HUES64 (cell line): ENCODE results near the gene SLC18A3.

Experiments
- H3K27ac ChIP-seq: 2 replicates; pipeline ENCODE4 v1.7.0; 2013; ENCODE audit warnings: low read depth, low read length, inconsistent platforms
- H3K27me3 ChIP-seq: 2 replicates; pipeline ENCODE4 v1.6.1; 2013; ENCODE audit warnings: mild to moderate bottlenecking, low read length; ENCODE audit not compliant: insufficient read depth
- H3K36me3 ChIP-seq: 2 replicates; pipeline ENCODE4 v1.6.1; 2013; ENCODE audit warnings: mild to moderate bottlenecking, low read length; ENCODE audit not compliant: insufficient read depth
- H3K4me1 ChIP-seq: 2 replicates; pipeline ENCODE4 v1.6.1; 2013; ENCODE audit warnings: mild to moderate bottlenecking, low read length, moderate library complexity; ENCODE audit not compliant: insufficient read depth
- H3K4me3 ChIP-seq: 2 replicates; pipeline ENCODE4 v1.5.1; 2013; ENCODE audit warnings: mild to moderate bottlenecking, low read length, moderate library complexity
- H3K9ac ChIP-seq: 2 replicates; pipeline ENCODE4 v1.6.1; 2013; ENCODE audit warnings: mild to moderate bottlenecking, low read depth, low read length
- H3K9me3 ChIP-seq: 2 replicates; pipeline ENCODE4 v1.6.1; 2013; ENCODE audit warnings: low read depth, low read length; ENCODE audit not compliant: insufficient read depth
- WGBS: fragments of 150-250, 120-280 bp; methylation state at CpG from one replicate; pipeline ENCODE4 v1.1.7; 2013; ENCODE audit warnings: missing lambda C conversion rate; 5-methylcytosine and 5-hydroxymethylcytosine counted together

The SLC18A3 gene

DNA sequence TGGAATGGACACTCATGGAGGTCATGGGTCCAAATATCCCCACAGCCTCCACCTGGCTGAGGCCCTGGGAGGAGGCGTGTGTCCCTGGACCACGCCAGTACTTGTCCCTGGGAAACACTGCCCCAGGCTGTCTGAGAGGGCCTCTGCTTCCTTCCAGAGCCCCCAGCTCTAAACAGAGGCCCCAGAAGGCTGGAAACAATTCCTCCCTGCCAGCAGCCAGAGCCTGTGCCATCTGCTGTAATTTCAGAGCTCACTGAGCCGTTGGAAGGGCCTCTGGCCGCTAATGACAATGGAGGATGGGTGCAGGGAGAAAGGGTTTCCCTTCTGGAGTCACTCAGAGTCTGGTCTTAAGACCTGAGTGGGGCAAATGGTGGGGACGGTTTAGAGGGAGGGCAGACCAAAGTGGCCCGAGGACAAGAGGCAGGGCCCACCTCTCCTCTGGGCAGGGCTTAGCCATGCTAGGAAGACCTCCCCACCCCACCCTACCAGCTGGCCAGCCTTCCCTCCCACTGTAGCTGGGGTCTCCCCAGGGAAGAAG is 10.8 kb downstream of the SLC18A3 start:
- Histone ChIP-seq H3K9me3 (no peaks in the 10 kb centered on the region), H3K27ac (no peak overlapping the region), H3K36me3 (no peaks in the 10 kb centered on the region), H3K4me1 (no peaks in the 10 kb centered on the region), H3K4me3 (no peak overlapping the region), H3K27me3 (peaks cover 53% of the 10 kb centered on the region), H3K9ac (no peak overlapping the region)
- WGBS, result 86% methylated on average over 4 of the region's 6 CpGs

DNA sequence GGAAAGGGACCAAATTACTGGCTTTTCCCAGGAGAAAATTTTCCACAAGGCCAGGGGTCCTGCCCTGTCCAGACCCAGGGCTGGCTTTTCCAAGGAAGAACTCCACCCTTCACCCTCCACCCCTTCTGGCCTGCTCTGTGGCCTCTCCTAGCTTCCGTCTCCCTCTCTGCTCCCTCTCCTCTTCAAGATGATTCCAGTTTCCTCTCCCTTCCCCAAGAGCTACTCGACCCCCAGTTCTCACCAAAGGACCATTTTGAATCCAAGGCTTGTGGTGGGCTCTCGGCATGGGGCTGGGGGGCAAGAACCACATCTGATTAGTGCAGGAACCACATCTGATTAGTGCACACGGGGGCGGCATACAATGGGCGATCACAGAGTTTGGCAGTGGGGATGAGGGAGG is 11.5 kb downstream of the SLC18A3 start:
- peaks cover 46% of the 10 kb centered on the region for H3K27me3 ChIP-seq

DNA sequence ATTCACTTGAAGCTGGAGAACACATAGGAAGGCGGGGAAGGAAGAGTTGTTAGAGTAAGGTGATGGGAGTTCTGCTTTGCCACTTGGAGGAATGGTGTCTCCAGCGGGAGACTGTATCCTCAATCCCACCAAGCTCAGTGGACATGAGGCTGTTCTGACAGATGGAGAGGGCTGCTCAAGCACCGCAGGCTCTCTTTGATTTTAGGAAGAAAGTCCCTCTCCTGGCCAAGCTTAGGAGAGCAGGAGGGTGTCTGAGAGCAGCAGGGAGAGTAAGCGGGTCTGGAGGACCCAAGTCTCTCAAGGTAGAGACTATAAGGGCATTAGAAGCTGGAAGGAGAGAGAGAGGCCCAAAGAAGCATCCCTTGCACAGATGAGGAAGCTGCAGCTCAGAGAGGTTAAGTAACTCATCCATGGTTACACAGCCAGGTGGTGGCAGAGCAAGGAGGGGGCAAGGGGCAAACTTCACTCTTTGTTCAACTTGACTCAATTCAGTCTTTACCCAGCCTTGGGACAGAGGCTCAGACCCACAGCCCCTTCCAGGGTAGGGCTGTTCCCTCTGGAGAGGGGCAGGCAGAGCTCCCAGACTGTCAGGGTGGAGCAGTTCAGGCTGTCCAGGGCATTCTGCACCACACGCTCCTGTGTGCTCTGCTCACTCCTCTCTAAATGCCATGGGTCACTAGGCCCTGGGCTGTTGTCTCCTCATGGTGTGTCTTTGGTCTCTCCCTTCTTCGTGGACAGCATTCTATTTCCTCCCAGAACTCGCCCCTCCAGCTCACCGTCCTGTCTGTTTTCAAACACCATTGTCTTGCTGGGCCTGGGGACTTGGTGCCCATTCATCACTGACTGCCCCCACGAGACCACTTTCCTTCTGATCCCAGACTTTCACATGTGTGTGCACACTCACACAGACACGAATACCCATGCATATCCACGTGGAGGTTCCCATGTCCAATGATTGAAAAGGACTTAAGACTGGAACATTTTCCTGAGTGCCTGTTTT is 12.6 kb downstream of the SLC18A3 start:
- H3K27ac ChIP-seq, result no peak overlapping the region
- H3K9me3 ChIP-seq, result no peaks in the 10 kb centered on the region
- peaks cover 35% of the 10 kb centered on the region for H3K27me3 ChIP-seq
- no peak overlapping the region for H3K9ac ChIP-seq
- no peaks in the 10 kb centered on the region for H3K4me1 ChIP-seq
- no peaks in the 10 kb centered on the region for H3K36me3 ChIP-seq
- WGBS, result 87% methylated on average over 11 of the region's 11 CpGs
- H3K4me3 ChIP-seq, result no peak overlapping the region

More for the DNA sequence above, 11.5 kb downstream of the SLC18A3 start:
- WGBS, result 72% methylated on average over 6 of the region's 6 CpGs
- H3K4me1 ChIP-seq, result no peaks in the 10 kb centered on the region
- H3K9me3 ChIP-seq, result no peaks in the 10 kb centered on the region
- no peak overlapping the region for H3K27ac ChIP-seq
- no peaks in the 10 kb centered on the region for H3K36me3 ChIP-seq
- H3K4me3 ChIP-seq, result no peak overlapping the region
- H3K9ac ChIP-seq, result no peak overlapping the region

DNA sequence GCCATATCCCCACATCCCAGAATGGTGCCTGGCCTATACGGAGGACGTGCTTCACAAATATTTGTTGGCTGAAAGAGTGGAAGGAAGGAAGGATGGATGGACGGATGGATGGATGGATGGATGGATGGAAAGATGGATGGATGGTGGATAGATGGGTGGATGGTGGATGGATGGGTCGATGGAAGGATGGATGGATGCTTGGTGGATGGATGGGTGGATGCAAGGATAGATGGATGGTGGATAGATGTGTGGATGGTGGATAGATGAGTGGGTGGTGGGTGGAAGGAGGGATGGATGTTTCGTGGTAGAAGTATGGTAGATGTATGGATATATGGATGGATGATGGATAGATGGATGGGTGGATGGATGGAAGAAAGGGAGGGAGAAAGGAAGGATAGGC is 14.5 kb downstream of the SLC18A3 start:
- 91% methylated on average over 5 of the region's 5 CpGs for WGBS
- H3K9ac ChIP-seq, result no peak overlapping the region
- no peak overlapping the region for H3K27ac ChIP-seq
- no peaks in the 10 kb centered on the region for H3K4me1 ChIP-seq
- H3K27me3 ChIP-seq, result peaks cover 16% of the 10 kb centered on the region
- H3K4me3 ChIP-seq, result no peak overlapping the region
- H3K9me3 ChIP-seq, result no peaks in the 10 kb centered on the region
- no peaks in the 10 kb centered on the region for H3K36me3 ChIP-seq

DNA sequence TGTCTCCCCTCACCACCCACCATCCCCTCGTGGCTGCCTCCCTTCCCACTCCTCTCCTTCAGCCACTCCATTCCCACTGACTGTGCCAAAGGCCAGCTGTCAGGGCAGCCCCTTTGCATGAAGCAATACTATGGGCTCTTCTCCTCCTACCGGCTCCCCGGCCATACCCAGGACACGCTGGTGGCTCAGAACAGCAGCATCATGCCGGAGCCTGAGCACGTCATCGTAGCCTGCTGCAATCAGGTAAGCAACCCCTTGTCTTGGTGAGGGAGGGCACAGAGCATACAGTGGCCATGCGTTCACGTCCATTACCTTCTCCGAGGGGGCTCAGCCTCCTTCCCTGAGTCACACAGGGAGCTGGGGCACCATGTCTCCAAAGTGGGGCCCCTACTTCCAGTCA is 15.3 kb downstream of the SLC18A3 start:
- Histone ChIP-seq H3K27me3 (peaks cover 13% of the 10 kb centered on the region; the same call in 1 of the 2 replicates), H3K9me3 (no peaks in the 10 kb centered on the region), H3K27ac (no peak overlapping the region), H3K36me3 (no peaks in the 10 kb centered on the region), H3K9ac (no peak overlapping the region), H3K4me1 (no peaks in the 10 kb centered on the region), H3K4me3 (no peak overlapping the region)
- WGBS, result 89% methylated on average over 10 of the region's 10 CpGs

- WGBS, result 89% methylated on average over 7 of the region's 7 CpGs
- Histone ChIP-seq H3K27ac (no peak overlapping the region), H3K36me3 (no peaks in the 10 kb centered on the region), H3K4me1 (no peaks in the 10 kb centered on the region), H3K9ac (no peak overlapping the region), H3K4me3 (no peak overlapping the region), H3K27me3 (peaks cover 4% of the 10 kb centered on the region; the same call in 1 of the 2 replicates), H3K9me3 (no peaks in the 10 kb centered on the region)
Observed at GRCh38 chr10:49627038-49627437, 16.9 kb downstream of the SLC18A3 start.

DNA sequence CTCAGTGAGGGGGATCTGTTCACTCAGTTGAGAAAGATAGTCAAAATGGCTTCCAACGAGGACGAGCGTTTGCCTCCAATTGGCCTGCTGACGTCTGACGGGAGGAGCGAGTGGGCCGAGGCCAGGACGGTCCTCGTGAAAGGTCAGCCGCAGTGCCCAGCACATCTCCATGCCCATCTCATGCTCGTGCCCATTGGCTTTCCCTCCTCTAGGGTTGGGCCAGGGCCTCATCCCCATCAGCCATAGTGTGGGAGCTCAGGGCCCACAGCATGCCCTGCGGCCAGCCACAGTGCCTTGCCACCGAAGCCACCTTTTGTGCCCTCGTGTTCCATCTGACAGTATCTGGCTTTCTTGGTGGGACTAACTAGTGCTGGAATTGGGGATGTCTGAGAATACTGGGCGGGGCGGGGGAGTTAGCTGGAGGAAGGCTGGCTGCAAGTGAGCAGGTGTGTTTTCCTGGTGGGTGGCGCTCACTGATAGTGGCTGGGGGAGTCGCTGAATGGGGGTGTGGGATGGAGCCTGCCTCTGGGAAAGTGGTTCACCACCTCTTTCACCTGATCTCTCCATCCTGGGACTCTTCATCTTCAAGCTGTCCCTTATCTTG is 17.6 kb downstream of the SLC18A3 start:
- no peaks in the 10 kb centered on the region for H3K9me3 ChIP-seq
- H3K9ac ChIP-seq, result no peak overlapping the region
- 90% methylated on average over 16 of the region's 18 CpGs for WGBS
- H3K36me3 ChIP-seq, result no peaks in the 10 kb centered on the region
- H3K4me3 ChIP-seq, result no peak overlapping the region
- H3K4me1 ChIP-seq, result no peaks in the 10 kb centered on the region
- H3K27me3 ChIP-seq, result peaks cover 4% of the 10 kb centered on the region; the same call in 1 of the 2 replicates
- no peak overlapping the region for H3K27ac ChIP-seq

- WGBS, result 93% methylated on average over 8 of the region's 8 CpGs
- H3K9ac ChIP-seq, result no peak overlapping the region
- no peak overlapping the region for H3K4me3 ChIP-seq
- H3K9me3 ChIP-seq, result no peaks in the 10 kb centered on the region
- H3K27me3 ChIP-seq, result peaks cover 4% of the 10 kb centered on the region; the same call in 1 of the 2 replicates
- no peaks in the 10 kb centered on the region for H3K4me1 ChIP-seq
- no peaks in the 10 kb centered on the region for H3K36me3 ChIP-seq
- no peak overlapping the region for H3K27ac ChIP-seq
Observed at GRCh38 chr10:49628599-49628998, 18.5 kb downstream of the SLC18A3 start.

GRCh38 chr10:49629431-49629881 is 19.3 kb downstream of the SLC18A3 start:
- no peaks in the 10 kb centered on the region for H3K9me3 ChIP-seq
- H3K27me3 ChIP-seq, result 0 out of 2 replicates have a peak, but pooled peaks cover 4% of the 10 kb centered on the region
- H3K4me3 ChIP-seq, result no peak overlapping the region
- no peaks in the 10 kb centered on the region for H3K4me1 ChIP-seq
- H3K27ac ChIP-seq, result no peak overlapping the region
- WGBS, result 89% methylated on average over 9 of the region's 9 CpGs
- H3K9ac ChIP-seq, result no peak overlapping the region
- no peaks in the 10 kb centered on the region for H3K36me3 ChIP-seq

DNA sequence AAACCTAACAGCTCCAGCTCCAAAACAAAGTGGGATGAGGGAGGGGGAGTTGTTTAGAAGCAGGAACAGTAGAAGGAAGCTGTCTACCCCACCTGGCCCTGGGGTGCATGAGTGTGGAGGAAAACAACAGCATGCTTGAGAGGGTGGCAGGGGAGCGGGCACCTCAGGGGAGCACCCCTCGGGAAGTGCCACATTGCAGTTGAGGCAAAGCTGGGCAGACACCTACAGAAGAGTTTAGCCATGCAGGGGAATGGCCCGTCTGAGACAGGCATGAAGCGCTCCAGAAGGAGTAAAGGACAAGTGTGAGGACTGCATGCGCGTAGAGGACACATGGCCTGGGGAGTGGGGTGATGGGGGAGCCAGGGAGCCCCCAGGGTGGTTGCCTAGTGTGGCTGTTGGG is 21.9 kb downstream of the SLC18A3 start:
- H3K27ac ChIP-seq, result no peak overlapping the region
- H3K9me3 ChIP-seq, result no peaks in the 10 kb centered on the region
- 94% methylated on average over 6 of the region's 6 CpGs for WGBS
- no peak overlapping the region for H3K4me3 ChIP-seq
- H3K36me3 ChIP-seq, result no peaks in the 10 kb centered on the region
- 0 out of 2 replicates have a peak, but pooled peaks cover 4% of the 10 kb centered on the region for H3K27me3 ChIP-seq
- H3K4me1 ChIP-seq, result no peaks in the 10 kb centered on the region
- H3K9ac ChIP-seq, result no peak overlapping the region
